HAP-1 (cell line): ENCODE data around the gene NPY4R.
"Not testable (repeated sequence)": the region's sequence is repeated elsewhere in the genome, so short reads cannot be mapped to it uniquely, and the experiment has no call there.

Source experiments
- DNase-seq, 2 experiments: peaks; one replicate each; pipeline ENCODE4 v3.0.0-alpha.2; 2016 to 2020; ENCODE audit warnings: low spot score in 2 of 2
- H3K27me3 ChIP-seq: fragments of 250-450 bp; sonication (Bioruptor Pico); 2 replicates; pipeline ENCODE4 v1.5.1; 2020; ENCODE audit warnings: low read depth, mild to moderate bottlenecking, moderate library complexity
- H3K36me3 ChIP-seq: fragments of 250-450 bp; sonication (Bioruptor Pico); replicated peaks from 2 replicates; pipeline ENCODE4 v1.5.1; 2020; ENCODE audit warnings: mild to moderate bottlenecking
- H3K4me1 ChIP-seq: fragments of 250-450 bp; sonication (Bioruptor Pico); 2 replicates; pipeline ENCODE4 v1.5.1; 2020; ENCODE audit warnings: mild to moderate bottlenecking
- H3K4me3 ChIP-seq: fragments of 250-450 bp; sonication (Bioruptor Pico); 2 replicates; pipeline ENCODE4 v1.5.1; 2020; ENCODE audit warnings: mild to moderate bottlenecking, moderate library complexity
- H3K9me3 ChIP-seq: fragments of 250-450 bp; sonication (Bioruptor Pico); 2 replicates; pipeline ENCODE4 v1.5.1; 2020; ENCODE audit warnings: mild to moderate bottlenecking, moderate library complexity
- in situ Hi-C: fragments of 300-500 bp; cut with MboI; formaldehyde crosslinking; loops from 3 replicates; pipeline ENCODE4 v1.14.3; 2020; ENCODE audit warnings: low sequenced_read_pairs, inconsistent platforms, mixed read lengths

The NPY4R gene

GRCh38 chr10:46442706-46443275, 23.0 kb downstream of the NPY4R start:
- H3K4me3 ChIP-seq, DNase-seq, H3K9me3 ChIP-seq, H3K36me3 ChIP-seq, H3K27me3 ChIP-seq, in situ Hi-C loops, H3K4me1 ChIP-seq: not testable (repeated sequence)

- H3K4me1 ChIP-seq, H3K4me3 ChIP-seq, H3K27me3 ChIP-seq, DNase-seq, in situ Hi-C loops, H3K9me3 ChIP-seq, H3K36me3 ChIP-seq: not testable (repeated sequence)
Observed at GRCh38 chr10:46441837-46442278, 23.9 kb downstream of the NPY4R start.

GRCh38 chr10:46440942-46441341, 24.8 kb downstream of the NPY4R start:
- H3K36me3 ChIP-seq, H3K4me1 ChIP-seq, in situ Hi-C loops, H3K9me3 ChIP-seq, H3K27me3 ChIP-seq, H3K4me3 ChIP-seq: not testable (repeated sequence)
- DNase-seq = peak in 1 of 2 experiments; percentile 10

- H3K9me3 ChIP-seq, H3K4me1 ChIP-seq, H3K36me3 ChIP-seq, in situ Hi-C loops, DNase-seq, H3K4me3 ChIP-seq, H3K27me3 ChIP-seq: not testable (repeated sequence)
Observed at GRCh38 chr10:46423550-46423949, 42.2 kb downstream of the NPY4R start.

- H3K4me1 ChIP-seq, H3K36me3 ChIP-seq, H3K4me3 ChIP-seq, in situ Hi-C loops, DNase-seq, H3K9me3 ChIP-seq, H3K27me3 ChIP-seq: not testable (repeated sequence)
Observed at GRCh38 chr10:46419570-46420379, 46.0 kb downstream of the NPY4R start.

- H3K4me1 ChIP-seq, H3K9me3 ChIP-seq, H3K27me3 ChIP-seq, in situ Hi-C loops, DNase-seq, H3K4me3 ChIP-seq, H3K36me3 ChIP-seq: not testable (repeated sequence)
Observed at GRCh38 chr10:46418283-46418682, 47.5 kb downstream of the NPY4R start.

- H3K36me3 ChIP-seq, H3K27me3 ChIP-seq, H3K9me3 ChIP-seq, H3K4me3 ChIP-seq, DNase-seq, in situ Hi-C loops, H3K4me1 ChIP-seq: not testable (repeated sequence)
Observed at GRCh38 chr10:46415291-46415690, 50.5 kb downstream of the NPY4R start.

GRCh38 chr10:46412665-46413064, 53.1 kb downstream of the NPY4R start:
- H3K9me3 ChIP-seq, in situ Hi-C loops, H3K4me3 ChIP-seq, H3K4me1 ChIP-seq, H3K27me3 ChIP-seq, H3K36me3 ChIP-seq, DNase-seq: not testable (repeated sequence)

GRCh38 chr10:46411123-46411522, 54.6 kb downstream of the NPY4R start:
- H3K4me1 ChIP-seq, DNase-seq, H3K9me3 ChIP-seq, H3K36me3 ChIP-seq, H3K4me3 ChIP-seq, H3K27me3 ChIP-seq, in situ Hi-C loops: not testable (repeated sequence)
